Superior temporal gyrus (tissue), 1 donor: ENCODE data around the gene CFD.
"Not testable (repeated sequence)": the region's sequence is repeated elsewhere in the genome, so short reads cannot be mapped to it uniquely, and the experiment has no call there.

Source experiments
- DNase-seq: peaks from one replicate; pipeline ENCODE4 v3.0.0-alpha.2; 2016; ENCODE audit errors: extremely low spot score

Gene CFD

DNA sequence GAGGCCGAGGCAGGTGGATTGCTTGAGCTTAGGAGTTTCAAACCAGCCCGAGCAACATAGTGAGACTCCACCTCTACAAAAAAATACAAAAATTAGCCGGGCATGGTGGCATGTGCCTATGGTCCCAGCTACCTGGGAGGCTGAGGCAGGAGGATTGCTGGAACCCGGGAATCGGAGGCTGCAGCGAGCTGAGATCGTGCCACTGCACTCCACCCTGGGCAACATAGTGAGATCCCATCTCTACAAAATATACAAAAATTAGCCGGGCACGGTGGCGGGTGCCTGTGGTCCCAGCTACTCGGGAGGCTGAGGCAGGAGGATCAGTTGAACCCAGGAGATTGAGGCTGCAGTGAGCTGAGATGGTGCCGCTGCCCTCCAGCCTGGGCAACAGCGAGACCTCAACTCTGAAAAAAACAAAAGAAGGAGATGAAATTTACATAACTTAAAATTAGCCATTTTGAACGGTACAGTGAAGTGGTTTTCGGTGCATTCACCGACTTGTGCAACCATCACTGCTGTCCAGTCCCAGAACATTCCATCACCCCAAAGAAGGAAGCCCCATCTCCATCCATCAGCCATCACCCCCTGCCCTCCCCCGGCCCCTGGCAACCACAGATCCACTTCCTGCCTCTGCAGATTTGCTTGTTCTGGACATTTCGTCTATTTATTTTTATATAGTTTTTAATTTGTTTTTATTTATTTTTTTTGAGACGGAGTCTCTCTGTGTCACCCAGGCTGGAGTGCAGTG is 33.4 kb upstream of the CFD start:
- DNase-seq = no peak

DNA sequence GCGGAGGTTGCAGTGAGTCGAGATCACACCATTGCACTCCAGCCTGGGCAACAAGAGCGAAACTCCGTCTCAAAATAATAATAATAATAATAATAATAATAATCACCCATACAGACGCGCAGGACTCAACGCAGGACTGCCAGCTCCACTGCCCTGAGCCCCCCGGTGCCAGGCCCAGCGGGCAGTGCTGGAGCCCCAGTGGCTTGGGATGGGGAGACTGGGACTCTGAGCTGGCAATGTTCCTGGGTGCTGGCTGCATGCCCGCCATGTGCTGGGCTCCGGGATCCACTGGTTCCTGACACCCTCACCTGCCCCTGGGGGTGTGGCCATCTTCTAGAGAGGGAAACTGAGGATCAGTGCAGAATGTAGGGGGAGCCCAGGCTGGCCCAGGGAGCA is 32.2 kb upstream of the CFD start:
- DNase-seq = no peak

DNA sequence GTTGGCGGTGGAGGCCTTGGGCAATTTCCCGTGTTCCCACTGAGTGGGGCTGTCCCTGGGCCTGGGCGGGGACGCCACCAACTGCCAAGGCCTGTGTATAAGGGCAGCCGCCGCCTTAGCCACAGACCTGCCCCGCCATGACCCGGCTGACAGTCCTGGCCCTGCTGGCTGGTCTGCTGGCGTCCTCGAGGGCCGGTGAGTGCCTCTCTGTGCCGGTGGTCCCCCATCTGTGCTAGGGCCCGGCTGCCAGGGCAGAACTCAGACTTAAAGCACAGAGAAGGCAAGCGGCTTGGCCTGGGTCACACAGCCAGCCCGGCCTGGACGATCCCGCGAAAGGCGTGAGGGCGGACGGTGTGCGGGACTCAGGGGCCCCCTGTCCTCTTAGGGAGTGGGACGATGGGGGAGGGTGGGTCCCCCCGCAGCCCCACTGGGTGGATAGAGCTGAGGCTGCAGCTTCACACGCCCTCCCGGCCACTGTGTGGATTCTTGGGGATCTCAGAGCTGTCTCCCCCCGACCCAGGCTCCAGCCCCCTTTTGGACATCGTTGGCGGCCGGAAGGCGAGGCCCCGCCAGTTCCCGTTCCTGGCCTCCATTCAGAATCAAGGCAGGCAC is 31.6 kb upstream of the CFD start, which contains the start of gene AZU1:
Gene AZU1, plus strand, starts transcription at position 128 of the 612 bp plus-strand sequence. Its CDS starts 10 bp downstream, at position 138.
- no peak for DNase-seq

DNA sequence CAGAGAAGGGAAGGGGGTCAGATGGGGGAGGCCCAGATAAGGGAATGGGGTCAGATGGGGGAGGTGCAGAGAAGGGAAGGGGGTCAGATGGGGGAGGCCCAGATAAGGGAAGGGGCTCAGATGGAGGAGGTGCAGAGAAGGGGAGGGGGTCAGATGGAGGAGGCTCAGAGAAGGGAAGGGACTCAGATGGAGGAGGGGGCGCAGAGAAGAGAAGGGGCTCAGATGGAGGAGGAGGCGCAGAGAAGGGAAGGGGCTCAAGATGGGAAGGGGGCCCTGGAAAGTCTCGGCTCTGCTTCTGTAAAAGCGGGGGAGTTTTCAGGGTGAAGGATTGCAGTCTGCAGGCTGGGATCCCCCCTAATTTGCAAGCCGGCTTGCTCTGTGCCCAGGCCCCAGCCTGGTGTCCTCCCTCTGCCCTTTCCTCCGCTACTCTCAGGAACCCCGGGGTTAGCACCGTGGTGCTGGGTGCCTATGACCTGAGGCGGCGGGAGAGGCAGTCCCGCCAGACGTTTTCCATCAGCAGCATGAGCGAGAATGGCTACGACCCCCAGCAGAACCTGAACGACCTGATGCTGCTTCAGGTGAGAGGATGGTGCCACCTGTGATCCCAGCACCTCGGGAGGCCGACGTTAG is 30.2 kb upstream of the CFD start:
- DNase-seq = no peak

DNA sequence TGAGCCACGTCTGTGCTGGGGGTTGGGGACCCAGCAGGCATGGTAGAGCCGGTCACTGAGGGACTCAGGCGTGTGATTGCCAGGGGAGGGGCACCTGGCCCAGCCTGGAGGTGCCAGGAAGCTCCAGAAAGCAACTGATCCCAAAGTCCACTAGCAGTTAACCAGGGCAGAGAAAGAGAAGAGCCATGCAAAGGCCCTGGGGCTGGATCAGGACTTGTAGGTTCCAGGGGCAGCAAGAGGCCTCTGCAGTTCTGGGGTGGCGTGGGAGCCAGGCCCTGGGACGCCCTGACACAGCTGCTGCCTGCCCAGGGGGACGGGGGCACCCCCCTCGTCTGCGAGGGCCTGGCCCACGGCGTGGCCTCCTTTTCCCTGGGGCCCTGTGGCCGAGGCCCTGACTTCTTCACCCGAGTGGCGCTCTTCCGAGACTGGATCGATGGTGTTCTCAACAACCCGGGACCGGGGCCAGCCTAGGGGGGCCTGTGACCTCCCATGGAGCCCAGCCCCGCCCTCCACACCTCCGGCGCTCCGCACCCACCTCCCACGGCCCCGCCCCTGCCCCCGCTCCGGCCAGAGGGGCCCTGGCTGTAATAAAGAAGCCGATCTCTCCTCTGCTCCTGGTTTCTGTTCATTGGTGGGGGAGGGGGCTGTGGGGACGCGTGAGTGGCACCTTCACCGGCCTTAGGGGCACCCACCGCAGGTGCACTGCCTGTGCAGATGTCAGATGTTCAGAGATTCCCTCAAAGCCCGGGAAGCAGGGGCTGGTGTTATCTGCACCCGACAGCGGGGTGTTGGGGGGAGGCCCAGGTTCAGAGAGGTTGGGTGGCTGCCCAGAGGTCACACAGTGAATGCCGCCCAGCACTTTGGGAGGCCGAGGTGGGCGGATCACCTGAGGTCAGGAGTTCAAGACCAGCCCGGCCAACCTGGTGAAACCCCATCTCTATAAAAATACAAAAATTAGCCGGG is 27.8 kb upstream of the CFD start:
- DNase-seq = no peak

DNA sequence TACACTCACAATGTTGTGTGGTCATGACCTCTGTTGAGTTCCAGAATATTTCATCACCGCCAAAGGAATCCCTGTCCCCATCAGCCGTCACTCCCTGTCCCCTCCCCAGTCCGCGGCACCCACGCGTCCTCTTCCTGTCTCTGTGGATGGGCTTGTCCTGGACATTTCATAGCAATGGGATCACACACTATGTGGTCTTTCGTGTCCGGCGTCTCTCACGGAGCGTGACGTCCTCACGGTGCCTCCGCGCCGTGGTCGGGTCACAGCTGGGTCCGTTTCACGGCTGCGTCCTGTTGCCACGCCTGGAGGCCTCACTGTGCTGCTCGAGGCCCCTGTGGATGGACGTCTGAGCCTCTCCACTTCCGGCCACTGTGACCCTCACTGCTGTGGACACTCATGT is 25.2 kb upstream of the CFD start:
- no peak for DNase-seq

DNA sequence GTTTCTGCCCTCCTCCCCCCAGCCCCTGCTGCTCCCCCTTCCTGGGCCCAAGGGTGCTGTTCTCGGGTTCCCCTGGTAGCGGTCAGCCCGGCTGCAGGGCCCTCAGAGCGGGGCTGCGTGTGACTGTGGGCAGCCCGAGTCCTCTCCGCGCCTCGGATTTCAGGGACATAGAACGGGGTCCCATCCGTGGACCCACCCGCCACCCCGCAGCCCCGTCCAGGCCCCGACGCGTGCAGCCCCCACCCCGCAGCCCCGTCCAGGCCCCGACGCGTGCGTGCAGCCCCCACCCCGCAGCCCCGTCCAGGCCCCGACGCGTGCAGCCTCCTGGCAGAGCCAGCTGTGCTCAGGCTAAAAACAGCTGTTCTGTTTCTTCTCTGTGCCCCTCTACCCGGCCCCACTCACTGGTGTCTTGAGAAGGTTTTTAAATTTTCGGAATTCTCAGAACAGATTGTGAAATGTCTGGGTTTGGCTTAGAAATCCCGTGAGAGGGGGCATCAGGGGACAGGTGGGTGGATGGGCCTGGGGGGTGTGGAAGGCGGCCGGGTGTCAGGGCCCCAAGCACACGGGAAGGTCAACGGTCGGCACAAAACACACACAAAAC is 24.2 kb upstream of the CFD start:
- DNase-seq = no peak

DNA sequence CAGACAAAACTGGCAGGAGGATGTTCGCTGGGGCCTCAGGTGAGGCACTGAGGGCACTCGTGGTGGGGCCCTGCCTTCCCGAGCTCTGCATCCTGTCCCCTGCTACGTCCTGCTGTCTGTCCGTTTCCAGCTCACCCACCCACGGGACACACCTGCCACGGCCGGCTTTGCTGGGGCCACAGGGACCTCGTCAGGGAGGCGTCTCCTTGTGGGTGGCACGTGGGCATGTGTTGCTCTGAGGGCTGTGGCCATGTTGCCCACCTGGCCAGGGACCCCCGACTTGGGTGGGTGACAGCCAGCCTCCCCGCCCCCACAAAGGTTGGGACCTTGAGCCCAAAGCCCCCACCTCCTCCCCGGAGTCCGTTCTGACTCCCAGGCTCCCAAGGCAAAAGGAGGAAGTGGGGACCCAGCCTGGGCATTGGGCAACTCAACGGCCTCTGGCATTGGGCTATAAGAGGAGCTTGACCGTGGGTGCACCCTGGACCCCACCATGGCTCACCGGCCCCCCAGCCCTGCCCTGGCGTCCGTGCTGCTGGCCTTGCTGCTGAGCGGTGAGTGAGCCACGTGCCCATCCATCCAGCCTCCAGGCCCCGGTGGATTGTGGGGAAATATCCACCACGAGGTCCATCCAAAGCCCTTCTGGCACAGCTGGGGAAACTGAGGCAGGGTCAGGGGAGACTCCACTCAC is 18.8 kb upstream of the CFD start, which contains the start of gene PRTN3:
Gene PRTN3, plus strand, starts transcription at position 481 of the 688 bp plus-strand sequence. Its CDS starts 10 bp downstream, at position 491.
- no peak for DNase-seq

DNA sequence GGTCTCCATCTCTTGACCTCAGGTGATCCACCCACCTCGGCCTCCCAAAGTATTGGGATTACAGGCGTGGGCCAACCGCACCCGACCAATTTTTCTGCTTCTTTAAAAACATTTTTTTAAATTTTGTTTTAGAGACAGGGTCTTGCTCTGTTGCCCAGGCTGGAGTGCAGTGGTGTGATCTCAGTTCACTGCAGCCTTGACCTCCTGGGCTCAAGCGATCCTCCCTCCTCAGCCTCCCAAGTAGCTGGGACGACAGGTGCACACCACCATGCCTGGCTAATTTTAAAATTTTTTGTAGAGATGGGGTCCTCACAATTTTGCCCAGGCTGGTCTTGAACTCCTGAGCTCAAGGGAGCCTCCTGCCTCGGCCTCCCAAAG is 16.7 kb upstream of the CFD start:
- DNase-seq = not testable (repeated sequence)

DNA sequence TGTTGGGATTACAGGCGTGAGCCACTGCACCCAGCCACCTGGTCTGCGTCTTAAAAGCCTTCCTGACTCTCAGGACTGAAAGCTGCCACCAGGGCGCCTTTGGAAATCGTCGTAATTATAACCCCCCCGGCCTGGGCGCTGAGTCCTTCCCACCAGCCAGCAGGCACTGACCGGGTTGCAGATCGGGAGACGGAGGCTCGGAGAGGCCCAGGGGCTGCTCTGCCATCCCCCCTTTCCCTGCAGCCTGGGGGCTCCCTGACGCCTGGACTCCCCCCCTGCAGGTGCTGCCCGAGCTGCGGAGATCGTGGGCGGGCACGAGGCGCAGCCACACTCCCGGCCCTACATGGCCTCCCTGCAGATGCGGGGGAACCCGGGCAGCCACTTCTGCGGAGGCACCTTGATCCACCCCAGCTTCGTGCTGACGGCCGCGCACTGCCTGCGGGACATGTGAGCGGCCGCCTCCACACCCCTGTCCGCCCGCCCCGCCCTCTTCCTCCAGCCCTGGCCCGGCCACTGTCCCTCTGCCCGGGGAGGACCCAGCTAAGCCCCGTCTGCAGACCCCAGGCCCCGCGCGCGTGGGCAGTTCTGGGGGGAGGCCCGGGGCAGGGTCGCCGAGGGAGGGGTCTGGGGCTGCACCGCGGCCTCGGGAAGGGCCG is 16.2 kb upstream of the CFD start:
- DNase-seq = no peak

DNA sequence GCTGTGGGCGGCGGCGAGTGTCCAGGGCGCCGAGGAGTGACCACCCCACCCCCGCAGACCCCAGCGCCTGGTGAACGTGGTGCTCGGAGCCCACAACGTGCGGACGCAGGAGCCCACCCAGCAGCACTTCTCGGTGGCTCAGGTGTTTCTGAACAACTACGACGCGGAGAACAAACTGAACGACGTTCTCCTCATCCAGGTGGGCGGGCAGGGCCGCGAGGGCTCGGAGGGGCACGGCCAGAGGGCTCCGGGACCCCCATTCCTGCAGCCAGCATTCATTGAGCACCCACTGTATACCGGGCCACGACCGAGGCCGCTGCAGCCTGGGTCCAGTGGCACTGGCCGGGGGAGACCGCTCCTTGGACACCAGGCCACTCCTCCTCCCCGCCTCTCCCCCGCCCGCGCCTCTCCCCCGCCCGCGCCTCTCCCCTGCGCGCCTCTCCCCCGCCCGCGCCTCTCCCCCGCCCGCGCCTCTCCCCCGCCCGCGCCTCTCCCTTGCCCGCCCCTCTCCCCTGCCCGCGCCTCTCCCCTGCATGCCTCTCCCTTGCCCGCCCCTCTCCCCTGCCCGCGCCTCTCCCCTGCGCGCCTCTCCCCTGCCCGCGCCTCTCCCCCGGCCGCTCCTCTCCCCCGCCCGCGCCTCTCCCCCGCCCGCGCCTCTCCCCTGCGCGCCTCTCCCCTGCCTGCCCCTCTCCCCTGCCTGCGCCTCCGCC is 15.5 kb upstream of the CFD start:
- DNase-seq = no peak

DNA sequence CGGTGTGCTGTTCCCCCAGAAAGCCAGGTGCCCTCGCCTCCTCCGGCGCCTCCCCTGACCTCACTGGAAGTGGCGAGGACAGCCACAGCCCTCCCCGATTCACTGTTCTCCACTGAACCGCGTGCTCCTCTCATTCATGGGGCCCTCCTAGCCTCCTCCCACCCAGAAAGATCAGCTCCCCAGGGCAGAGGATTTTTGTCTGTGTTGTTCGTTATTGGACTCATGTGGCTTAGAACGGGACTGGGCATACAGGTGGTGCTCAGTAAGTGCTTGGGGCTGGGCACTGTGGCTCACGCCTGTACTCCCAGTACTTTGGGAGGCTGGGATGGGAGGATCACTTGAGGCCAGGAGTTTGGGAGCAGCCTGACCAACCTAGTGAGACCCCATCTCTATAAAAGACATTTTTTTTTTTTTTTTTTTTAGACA is 14.9 kb upstream of the CFD start:
- no peak for DNase-seq

DNA sequence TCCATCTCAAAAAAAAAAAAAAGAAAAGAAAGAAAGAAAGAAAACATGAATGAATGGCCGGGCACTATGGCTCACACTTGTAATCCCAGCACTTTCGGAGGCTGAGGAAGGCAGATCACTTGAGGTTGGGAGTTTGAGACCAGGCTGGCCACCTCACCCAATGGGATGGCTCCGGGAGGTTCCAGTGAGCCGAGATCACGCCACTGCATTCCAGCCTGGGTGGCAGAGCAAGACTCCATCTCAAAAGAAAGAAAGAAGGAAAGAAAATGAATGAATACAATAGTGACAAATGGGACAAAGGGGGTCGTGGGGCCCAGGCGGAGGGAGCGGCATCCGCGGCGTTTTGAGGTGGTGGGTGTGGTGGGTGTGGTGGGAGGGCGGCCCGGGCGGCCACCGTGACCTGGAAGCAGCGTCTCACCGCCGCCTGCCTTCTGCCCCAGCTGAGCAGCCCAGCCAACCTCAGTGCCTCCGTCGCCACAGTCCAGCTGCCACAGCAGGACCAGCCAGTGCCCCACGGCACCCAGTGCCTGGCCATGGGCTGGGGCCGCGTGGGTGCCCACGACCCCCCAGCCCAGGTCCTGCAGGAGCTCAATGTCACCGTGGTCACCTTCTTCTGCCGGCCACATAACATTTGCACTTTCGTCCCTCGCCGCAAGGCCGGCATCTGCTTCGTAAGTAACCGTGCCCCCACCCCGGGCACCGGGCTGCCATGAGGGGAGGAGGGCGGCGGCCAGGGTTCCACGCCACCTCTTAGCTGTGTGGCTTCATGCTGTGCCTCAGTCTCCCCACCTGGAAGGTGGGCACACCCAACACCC is 13.6 kb upstream of the CFD start:
- no peak for DNase-seq

DNA sequence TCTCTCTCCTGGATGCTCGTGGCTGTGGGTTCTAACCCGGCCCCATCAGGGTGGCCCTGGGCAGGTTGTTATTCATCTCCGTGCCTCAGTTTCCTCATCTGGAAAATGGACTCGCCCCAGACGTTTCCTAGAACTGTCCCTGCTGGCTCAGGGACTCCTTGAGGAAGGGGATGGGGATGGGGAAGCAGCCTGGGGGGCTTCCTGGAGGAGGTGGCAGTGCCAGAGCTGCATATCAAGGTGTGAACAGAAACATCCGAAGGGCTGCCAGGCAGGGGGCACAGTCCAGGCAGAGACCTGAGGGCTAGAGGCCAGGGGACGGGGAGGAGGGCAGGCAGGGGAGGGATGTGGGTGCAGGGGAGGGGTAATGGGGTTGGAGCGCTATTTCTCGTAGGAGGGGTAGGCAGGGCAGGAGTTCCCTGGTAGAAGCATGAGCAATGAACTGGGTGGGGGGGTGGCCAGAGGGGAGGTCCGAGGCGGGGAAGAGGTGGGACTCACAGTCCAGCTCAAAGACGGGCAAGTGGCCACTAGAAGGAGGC is 11.0 kb upstream of the CFD start:
- DNase-seq = no peak

DNA sequence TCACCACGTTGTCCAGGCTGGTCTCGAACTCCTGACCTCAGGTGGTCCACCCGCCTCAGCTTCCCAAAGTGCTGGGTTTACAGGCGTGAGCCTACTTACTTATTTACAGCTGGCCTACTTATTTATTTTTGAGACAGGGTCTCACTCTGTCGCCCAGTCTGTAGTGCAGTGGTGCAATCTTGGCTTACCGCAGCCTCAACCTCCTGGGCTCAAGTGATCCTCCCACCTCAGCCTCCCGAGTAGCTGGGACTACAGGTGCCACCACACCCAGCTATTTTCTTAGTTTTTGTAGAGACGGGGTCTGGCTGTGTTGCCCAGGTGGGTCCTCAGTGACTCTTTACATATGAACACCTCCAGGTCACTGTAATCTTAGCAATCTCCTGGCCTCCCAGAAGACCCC is 10.3 kb upstream of the CFD start:
- not testable (repeated sequence) for DNase-seq

DNA sequence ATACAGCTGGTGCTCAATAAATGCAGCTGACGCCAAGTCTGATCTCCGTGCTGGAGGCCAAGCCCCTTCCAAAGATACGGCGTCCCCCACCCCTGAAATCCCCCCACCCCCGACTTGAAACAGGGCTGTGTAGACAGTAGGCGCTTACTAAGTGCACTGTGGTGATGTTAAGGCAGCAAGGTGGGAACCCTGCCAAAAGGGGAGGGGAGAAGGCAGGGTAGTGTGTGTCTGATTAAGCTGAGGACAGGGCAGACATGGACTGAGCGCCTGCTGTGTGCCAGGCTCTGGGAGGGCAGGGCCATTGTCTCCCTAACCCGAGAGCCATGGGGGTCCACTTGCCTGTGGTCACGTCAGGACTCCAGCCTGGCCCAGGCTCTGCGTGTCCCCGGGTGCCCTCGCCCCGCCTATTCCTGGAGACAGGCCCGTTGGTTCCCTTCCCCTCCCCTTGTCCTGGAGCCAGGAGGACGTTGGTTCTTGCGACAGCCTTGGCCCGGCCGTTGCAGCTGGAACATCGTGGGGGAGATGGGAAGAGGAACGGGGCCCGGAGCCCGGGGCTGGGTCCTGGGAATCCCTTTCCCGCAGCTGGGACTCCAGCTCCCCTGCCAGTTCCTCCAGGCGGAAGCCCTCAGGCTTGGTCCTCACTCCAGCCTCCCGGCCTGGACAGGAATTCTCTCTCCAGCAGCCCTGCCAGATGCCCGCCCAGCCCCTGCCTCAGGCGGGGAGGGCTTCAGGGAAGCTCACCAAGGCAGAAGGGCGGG is 9.1 kb upstream of the CFD start:
- no peak for DNase-seq

DNA sequence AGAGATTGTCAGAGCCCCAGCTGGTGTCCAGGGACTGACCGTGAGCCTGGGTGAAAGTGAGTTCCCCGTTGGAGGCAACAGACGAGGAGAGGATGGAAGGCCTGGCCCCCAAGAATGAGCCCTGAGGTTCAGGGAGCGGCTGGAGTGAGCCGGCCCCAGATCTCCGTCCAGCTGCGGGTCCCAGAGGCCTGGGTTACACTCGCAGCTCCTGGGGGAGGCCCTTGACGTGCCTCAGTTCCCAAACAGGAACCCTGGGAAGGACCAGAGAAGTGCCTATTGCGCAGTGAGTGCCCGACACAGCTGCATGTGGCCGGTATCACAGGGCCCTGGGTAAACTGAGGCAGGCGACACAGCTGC is 8.5 kb upstream of the CFD start:
- no peak for DNase-seq
